ENCODE results near the gene FSTL4.

FSTL4 gene

DNA sequence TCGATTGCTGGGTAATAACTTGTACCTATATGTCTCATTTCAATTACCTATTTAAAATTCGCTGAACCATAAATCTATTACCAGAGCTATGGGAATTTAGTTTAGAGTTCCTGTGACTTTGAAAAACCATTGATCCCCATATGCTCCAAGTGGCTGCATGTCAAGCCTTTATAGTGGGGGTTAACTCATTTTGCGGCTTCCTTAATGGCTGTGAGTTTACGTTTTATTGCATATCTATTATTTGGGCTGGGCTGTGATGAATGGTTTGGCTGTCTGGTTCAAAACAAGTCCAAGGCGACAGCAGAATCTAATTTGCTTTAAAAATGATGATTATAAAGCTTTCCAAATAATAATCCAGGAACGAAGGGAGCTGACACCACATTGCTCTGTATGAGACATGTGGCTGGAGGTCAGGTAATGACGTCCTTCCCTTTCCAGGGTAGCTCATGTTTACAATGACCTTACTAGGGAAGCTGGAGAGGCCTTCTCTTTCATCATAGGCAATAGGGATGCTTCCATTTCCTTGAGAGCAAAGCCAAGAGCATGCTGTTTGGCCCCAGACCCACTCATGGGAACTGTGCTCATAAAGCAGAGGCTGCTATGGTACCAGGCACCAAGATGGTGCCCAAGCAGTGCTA lies 302.2 kb downstream of the FSTL4 start:
- in situ Hi-C loops (cut with MboI; ENCODE audit: low sequenced_read_pairs) = no loop called here

GRCh38 chr5:133309166-133309795 lies 303.1 kb downstream of the FSTL4 start:
- in situ Hi-C loops (cut with MboI; ENCODE audit: low sequenced_read_pairs) = no loop called here

GRCh38 chr5:133307275-133307674 lies 305.1 kb downstream of the FSTL4 start:
- in situ Hi-C loops (cut with MboI; ENCODE audit: low sequenced_read_pairs) = no loop called here

- in situ Hi-C loops (cut with MboI; ENCODE audit: low sequenced_read_pairs) = no loop called here
Measured at GRCh38 chr5:133304707-133305216, 307.6 kb downstream of the FSTL4 start.

DNA sequence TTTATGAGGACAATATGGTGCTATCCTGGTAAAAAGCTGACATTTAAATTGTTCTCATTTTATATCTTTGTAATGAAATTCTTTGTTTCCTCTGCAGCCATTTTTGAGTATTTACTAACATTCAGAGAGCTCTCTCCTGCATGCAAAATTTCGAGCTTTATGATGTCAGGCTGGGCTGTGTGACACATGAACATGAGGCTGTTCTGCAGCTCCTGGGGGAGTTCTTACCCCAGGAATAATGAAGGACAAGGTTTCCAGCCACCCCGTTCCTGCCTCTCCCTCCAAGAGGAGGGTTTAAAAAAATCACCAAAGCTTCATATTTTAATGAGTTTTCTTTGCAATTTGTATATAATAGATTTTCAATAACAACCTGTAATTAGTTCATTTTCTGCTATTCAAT lies 308.2 kb downstream of the FSTL4 start:
- in situ Hi-C loops (cut with MboI; ENCODE audit: low sequenced_read_pairs) = no loop called here

GRCh38 chr5:133303298-133303697 lies 309.0 kb downstream of the FSTL4 start:
- in situ Hi-C loops (cut with MboI; ENCODE audit: low sequenced_read_pairs) = no loop called here

DNA sequence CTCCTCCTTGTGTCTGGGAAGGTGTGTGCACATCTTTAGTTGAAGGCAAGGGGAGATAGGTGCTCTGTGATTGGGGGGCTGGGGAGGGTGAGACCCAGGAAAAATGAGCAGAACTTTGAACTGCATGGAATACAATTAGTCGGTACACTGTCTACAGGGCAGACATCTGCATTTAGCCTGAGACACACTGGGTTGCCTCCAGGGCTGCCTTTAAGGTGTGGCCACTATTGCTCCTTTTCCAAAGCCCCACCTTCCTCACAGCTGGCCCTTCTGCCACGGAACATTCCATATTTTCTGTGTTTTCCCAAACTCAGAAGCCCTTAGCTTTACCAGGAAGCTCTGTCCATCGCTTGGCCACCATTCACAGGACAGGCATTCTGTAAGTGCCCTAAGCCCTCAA lies 312.6 kb downstream of the FSTL4 start:
- in situ Hi-C loops (cut with MboI; ENCODE audit: low sequenced_read_pairs) = loop anchor here (25.0 kb wide), 1 partner anchor 187 kb away; no protein-coding TSS in a partner anchor

DNA sequence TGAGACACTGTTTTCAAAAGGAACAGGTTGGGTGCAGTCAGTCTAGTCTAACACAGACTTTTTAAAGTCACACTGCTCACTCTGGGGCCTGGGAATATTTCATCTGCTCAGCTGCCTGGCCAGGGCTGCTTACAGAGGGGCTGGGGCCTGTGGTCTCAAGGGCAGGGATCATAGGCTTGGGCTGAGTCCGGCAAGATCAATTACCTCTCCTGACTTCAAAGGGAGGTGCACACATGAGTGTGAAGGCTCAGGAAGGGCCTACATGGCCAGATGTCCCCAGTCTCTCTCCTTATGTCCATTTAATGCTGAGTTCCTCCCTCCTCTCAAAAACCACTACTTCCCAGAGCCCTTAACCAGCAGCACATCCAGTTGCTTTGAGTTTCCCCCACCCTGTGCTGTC lies 313.3 kb downstream of the FSTL4 start:
- in situ Hi-C loops (cut with MboI; ENCODE audit: low sequenced_read_pairs) = loop anchor here (25.0 kb wide), 1 partner anchor 187 kb away; no protein-coding TSS in a partner anchor

DNA sequence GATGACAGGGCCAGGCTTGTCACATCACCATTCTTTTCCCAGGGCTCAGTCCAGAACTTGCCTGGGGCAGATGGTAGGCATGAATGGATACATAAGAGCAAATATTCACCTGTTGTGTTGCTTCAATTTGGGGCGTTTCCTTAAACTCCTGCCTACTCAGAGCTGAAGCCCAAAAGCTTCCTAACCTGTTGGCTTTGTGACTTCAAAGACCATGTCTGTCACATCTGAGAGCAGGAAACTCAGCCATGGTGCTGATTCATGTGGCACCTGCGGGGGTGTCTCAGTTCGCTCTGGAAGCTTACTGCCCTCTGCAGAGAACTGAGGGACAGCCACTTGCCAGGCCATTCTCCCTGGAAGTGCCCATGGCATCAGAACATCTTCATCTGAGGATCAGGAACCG lies 313.9 kb downstream of the FSTL4 start:
- in situ Hi-C loops (cut with MboI; ENCODE audit: low sequenced_read_pairs) = loop anchor here (25.0 kb wide), 1 partner anchor 186 kb away; no protein-coding TSS in a partner anchor

DNA sequence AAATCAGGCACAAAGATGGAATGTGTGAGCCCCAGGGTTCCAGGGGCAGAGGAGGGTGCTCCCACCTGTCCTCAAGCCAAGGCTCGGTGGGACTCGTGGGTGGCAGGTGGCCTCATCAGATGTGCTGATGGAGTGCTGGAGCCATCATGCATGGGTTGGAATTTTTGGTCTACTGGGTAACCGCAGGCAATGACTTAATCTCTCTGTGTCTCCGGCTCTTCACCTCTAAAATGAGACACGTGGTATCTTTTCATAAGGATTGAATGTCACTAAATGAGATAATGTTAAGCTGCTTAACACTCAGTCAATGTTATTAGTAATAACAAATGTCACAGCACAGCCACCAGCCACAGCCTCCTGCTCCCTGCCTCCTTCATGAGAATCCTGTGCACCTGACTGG lies 315.0 kb downstream of the FSTL4 start:
- in situ Hi-C loops (cut with MboI; ENCODE audit: low sequenced_read_pairs) = loop anchor here (25.0 kb wide), 1 partner anchor 185 kb away; no protein-coding TSS in a partner anchor

DNA sequence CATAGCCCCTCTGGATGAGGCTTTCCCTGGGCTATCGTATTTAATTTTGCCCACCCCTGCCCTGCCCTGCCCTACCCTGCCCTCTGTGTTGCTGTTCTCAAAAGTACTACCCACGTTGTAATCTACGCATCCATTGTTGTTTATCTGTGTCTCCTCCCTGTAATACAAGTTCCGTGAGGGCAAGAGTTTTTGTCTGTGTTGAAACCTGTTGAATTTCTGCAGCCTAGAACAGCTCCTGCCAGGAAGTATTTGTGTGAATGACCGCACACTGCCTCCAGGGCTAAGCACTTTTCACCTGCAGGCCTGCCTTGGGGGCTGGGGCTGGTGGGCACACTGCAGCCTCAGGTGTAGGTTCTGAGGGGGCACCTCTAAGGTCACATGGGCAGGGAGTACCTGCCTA lies 315.7 kb downstream of the FSTL4 start:
- in situ Hi-C loops (cut with MboI; ENCODE audit: low sequenced_read_pairs) = loop anchor here (25.0 kb wide), 1 partner anchor 184 kb away; no protein-coding TSS in a partner anchor

- in situ Hi-C loops (cut with MboI; ENCODE audit: low sequenced_read_pairs) = loop anchor here (25.0 kb wide), 1 partner anchor 183 kb away; no protein-coding TSS in a partner anchor
Measured at GRCh38 chr5:133295520-133295919, 316.8 kb downstream of the FSTL4 start.

DNA sequence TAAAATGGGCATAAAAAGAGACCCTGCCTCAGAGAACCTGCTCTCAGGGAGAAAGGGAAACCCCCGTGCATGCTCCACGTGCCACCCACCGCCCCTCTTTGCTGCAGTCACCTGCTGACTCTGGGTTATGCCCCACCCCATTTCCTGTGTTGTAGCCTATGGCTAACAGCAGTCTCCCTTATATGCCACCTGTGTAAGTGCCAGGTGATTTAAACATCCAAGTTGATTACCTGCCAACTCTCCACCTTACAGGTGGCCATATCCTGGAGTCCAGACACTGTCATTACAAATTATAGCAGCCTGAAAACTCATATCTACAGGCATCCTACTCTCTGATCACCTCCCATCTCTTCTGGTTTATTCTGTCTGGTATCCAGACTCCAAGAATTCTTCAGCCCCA lies 318.0 kb downstream of the FSTL4 start:
- in situ Hi-C loops (cut with MboI; ENCODE audit: low sequenced_read_pairs) = loop anchor here (25.0 kb wide), 1 partner anchor 182 kb away; no protein-coding TSS in a partner anchor

DNA sequence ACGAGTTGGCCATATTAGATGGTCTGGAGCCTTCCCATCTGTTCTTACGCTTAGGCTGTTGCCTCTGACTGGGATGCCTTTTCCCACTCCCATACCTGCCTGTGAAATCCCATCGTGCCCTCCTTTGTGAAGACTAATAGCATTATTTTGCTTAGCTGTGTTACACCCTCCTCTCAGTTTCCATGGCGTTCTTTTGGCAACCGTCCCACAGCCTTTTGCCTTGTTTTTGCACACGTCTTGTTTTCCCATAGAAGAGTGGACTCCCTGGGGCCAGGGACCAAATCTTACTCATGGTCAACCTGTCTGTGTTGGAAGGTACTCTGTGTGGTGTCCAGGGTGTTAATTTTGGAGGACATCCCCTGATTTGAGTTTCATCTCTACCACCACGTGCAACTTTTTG lies 318.4 kb downstream of the FSTL4 start:
- in situ Hi-C loops (cut with MboI; ENCODE audit: low sequenced_read_pairs) = loop anchor here (25.0 kb wide), 1 partner anchor 182 kb away; no protein-coding TSS in a partner anchor

GRCh38 chr5:133292300-133292699 lies 320.0 kb downstream of the FSTL4 start:
- in situ Hi-C loops (cut with MboI; ENCODE audit: low sequenced_read_pairs) = loop anchor here (25.0 kb wide), 1 partner anchor 180 kb away; no protein-coding TSS in a partner anchor

GRCh38 chr5:133291524-133291923 lies 320.8 kb downstream of the FSTL4 start:
- in situ Hi-C loops (cut with MboI; ENCODE audit: low sequenced_read_pairs) = loop anchor here (25.0 kb wide), 1 partner anchor 179 kb away; no protein-coding TSS in a partner anchor

DNA sequence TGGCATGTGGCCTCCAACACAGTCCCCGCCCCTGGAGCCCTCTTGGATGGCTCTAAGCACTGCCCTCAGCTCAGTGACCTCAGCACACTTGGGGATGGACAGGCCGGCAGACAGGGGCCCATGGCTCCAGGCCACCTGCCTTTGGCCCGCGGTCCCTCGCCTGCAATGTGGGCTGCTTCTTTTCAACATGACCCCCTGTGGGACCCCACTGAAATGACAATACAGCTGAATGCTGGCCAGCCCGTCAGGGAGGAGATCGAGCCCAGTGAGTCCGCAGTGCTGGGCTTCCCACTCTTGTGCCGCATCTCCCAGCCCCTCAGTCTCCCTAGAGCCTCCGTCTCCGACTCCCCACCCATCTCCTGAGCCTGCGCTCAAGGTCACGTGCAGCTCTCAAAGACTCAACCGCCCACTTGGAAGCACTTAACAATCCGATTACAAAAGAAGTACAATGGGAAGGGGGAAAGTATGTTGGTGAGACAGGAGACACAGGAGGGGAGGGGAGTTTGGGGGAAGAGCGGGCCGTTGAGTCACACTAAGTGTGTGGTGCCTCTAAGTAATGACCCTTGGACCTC lies 321.6 kb downstream of the FSTL4 start:
- in situ Hi-C loops (cut with MboI; ENCODE audit: low sequenced_read_pairs) = loop anchor here (25.0 kb wide), 1 partner anchor 178 kb away; no protein-coding TSS in a partner anchor

GRCh38 chr5:133289686-133290367 lies 322.5 kb downstream of the FSTL4 start:
- in situ Hi-C loops (cut with MboI; ENCODE audit: low sequenced_read_pairs) = loop anchor here (25.0 kb wide), 1 partner anchor 178 kb away; no protein-coding TSS in a partner anchor

DNA sequence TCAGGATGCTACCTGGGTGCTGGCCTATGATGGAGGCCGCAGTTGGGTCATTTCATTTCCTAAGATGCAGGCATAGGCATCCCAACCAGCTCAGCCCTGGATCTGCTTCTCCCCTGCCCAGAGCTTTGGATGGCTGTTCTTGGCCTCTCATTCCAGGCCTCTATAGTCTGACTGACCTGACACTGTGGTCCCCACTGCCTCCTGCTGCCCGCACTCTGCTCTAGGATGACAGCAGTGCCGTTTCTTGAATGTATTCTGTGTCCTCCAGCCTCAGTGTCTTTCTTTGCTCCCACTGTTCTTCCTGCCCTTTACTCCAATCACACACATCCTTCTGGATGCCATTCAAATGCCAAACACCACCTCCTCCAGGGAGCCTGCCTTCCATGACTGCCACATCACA lies 324.8 kb downstream of the FSTL4 start:
- in situ Hi-C loops (cut with MboI; ENCODE audit: low sequenced_read_pairs) = loop anchor here (25.0 kb wide), 1 partner anchor 175 kb away; no protein-coding TSS in a partner anchor

- in situ Hi-C loops (cut with MboI; ENCODE audit: low sequenced_read_pairs) = loop anchor here (25.0 kb wide), 1 partner anchor 174 kb away; no protein-coding TSS in a partner anchor
Measured at GRCh38 chr5:133286483-133286882, 325.9 kb downstream of the FSTL4 start.

All from HL-60/S4 (cell line).